GM21515 (cell line): Measurements from ENCODE around the gene NDUFAF7.
A peak's percentile ranks its signal among the peaks of the same experiment; 100 is the strongest.
"Not testable (repeated sequence)": the region's sequence is repeated elsewhere in the genome, so short reads cannot be mapped to it uniquely, and the experiment has no call there.

Experiments
- ATAC-seq: cut with Tn5 transposase; IDR thresholded peaks from one replicate; pipeline ENCODE4 v1.9.1; 2021; ENCODE audit not compliant: unreplicated experiment

The NDUFAF7 gene

DNA sequence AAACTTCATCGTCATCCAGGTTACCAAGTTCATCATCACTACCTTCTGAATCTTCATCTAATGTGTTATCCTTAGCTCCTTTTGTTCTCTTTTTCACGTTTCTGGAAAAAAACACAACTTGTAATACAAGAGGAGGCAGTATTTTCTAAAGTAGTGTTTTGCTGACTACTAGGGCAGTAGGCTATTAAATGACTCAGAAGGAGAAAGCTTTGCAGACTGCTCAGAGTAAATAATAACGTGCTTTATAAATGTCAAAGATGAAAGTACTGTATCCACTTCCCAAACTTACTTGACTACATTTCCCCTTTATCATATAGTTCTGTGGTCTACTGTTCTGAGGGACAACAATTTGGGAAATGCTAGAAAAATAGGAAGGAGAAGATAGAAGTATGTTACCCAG, 19.5 kb upstream of the NDUFAF7 start:
- no peak for ATAC-seq

DNA sequence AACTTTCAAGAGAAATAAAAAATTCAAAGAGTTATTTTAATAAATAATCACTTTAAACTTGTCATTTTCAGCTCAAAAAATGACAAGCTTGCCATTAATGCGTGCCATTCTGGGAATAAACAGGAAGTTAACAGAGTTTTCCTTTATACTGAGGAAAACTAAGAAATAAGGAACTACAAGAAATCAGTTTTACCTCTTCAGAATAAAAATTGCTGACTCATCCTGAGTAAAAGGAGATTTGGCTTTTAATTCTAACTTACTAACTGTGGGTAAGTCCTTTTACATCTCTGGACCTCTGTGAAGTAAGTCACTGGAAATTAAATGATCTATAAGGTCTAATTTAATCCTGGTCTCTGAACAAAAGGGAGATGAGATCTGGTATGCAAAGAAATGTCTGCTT, 16.2 kb upstream of the NDUFAF7 start:
- no peak for ATAC-seq

GRCh38 chr2:37219046-37219445, 12.4 kb upstream of the NDUFAF7 start:
- ATAC-seq = no peak

DNA sequence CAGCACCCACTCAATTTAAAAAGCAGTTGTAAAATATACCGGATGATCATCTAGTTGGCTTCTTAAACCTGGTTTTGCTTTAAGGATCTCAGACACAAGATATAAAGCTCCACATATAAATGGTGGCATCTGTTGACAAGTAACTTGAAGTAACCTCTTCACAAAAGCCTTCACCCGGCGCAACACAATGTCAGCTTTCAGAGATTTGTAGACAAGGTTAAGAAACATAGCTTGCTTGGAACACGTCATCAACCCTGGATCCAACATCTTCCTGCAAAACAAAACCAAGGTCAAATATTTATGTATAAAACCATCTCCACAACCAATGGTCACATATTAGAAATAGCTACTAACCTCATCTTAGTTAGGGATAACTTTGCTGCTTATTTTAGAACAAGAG, 8.3 kb upstream of the NDUFAF7 start:
- no peak for ATAC-seq

DNA sequence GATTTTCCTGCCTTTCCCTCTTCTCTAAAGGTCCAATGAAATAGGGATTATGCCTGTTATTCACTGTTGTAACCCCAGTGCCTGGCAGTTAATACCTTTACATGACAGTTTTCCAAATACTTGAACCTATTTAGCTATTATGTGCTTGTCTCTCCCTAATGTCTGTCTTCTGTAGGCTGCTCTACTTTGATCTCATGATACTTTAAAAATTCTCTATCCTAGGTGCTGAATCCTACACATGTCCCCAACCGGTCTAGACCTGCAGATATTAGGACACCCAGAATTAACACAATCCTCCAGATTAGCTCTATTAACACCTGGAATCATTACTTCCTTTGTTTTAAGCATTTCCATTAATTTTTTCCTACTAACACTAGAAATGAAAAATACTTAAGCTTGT, 7.4 kb upstream of the NDUFAF7 start:
- no peak for ATAC-seq

GRCh38 chr2:37225129-37225528, 6.3 kb upstream of the NDUFAF7 start:
- not testable (repeated sequence) for ATAC-seq

DNA sequence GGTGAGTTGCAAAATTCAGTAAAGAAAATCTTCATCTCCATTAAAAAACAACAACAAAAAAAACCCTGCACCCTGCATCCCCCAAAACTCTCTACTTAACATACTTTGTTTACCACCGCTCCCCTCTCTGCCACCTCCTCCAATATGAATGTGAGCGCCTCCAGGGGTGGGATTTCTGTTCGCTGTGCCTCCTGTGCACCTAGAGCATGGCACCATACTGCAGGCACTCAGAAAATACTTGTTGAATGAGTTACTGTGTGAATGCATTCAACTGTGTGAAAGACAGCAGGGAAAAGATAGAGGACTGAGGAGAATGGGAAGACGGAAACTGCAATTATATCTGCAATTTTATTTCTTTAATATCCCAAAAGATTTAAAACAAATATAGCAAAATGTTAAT, 4.6 kb upstream of the NDUFAF7 start:
- no peak for ATAC-seq

GRCh38 chr2:37228788-37229187, 2.7 kb upstream of the NDUFAF7 start:
- no peak for ATAC-seq

DNA sequence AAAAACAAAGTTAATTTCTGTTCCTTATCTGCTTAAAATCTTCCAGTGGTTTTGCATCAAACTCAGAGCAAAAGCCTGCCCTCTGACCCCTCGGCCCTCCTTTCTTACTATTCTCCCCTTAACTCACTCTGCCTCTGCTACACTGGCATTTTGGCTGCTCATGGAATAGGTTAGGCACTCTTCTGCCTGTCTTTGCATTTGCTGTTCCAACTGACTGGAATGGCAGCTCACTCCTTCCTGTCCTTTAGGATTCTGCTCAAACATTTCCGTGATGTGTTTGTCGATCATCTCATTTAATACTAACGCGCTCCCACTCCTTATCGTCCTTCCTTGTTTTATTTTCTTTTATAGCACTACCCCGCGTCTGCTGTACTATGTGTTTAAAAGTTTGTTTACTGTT, 877 bp upstream of the NDUFAF7 start:
- ATAC-seq = no peak

GRCh38 chr2:37232131-37232933, 874 bp downstream of the NDUFAF7 start:
- no peak for ATAC-seq

DNA sequence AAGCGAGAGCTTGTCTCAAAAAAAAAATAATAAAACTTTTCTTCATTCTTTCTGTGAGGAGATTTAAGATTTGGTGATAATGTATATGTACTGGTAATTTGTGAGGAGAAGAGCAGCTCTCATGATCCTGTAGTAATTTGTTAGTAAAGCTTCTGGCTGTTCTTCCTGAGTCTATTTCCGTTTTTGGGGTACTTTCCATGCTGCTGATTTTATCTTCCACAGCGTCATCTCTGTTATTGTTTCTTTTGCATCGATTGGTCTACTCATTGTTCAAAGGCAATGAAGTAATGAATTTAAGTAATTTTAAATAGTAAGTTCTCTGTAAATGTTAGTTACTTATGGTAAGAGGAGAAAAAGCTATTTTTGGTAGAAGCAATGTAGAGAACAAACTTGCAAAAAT, 12.0 kb downstream of the NDUFAF7 start:
- no peak for ATAC-seq

DNA sequence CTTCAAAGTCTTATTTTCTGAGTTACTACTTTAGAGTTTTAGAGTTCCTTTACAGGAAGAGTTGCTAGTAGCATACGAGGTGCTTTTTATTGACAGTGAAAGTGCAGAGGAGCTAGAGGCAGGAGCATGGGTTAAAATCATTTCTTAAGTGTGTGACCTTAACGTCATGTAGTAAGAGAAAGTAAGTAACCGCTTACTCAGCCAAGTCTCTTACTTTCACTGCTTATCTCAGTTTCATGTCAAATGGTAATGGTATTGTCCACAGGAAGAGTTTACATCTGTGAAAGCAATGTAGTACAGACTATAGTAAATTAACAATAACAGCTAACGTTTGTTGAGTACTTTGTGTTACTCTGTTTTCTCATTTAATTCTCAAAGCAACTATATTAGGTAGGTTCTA, 12.6 kb downstream of the NDUFAF7 start:
- peak; percentile 94 for ATAC-seq

- ATAC-seq = no peak
Measured at GRCh38 chr2:37244755-37245154, 13.3 kb downstream of the NDUFAF7 start.

DNA sequence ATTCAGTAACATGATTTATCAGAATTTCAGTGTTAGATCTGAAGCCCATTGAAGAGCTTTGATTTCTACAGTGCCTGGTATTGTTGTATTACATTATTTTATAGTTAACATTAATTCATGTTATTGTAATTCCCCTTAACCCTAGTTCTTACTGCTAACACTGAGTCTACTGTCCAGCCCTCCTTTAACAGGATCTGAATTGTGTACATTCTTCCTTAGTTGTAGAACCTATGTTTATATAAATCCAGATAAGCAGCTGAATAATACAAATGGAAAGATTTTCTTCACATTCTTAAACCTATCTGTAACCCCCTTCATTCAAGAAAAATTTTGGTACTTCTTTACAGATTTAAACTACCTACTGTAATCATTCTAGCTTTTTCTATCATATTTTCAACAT, 14.7 kb downstream of the NDUFAF7 start:
- ATAC-seq = no peak

DNA sequence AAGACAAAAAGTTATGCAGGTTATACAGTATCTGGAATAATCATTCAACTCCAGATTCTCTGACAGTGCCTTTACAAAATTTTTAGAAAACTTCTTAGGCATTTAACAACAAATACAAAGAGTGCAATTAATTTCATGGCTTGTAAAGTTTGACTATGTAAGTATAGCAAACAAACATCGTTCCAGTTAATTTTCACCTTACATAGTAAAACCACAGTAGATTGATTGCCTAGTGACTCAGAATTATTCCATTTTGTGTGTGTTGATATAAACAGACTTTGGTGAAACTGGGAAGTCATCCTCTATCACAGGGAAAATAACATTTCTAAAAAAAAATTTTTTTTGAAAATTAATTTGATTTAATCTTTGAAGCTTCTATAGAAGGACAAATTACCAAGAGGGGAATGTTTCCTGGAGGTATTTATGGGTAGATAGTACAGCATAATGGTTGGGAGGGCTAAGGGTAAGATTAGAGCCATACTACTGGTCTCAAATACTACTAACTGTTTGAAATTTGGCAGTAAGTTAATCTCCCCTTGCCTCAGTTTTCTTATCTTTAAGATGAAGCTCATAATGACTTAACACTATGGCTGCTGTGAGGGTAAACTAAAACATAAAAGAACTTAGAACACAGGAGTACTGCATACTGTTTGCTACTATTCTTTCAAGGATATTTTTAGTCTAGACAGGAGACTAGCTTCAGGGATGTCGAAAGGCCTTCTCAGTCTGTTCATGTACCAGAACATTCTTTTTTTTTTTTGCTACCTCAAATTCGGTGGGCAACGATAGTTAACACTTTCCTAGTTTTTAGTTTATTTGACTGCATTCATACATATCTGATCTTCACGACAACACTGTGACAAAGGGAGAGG, 19.6 kb downstream of the NDUFAF7 start:
- no peak for ATAC-seq

DNA sequence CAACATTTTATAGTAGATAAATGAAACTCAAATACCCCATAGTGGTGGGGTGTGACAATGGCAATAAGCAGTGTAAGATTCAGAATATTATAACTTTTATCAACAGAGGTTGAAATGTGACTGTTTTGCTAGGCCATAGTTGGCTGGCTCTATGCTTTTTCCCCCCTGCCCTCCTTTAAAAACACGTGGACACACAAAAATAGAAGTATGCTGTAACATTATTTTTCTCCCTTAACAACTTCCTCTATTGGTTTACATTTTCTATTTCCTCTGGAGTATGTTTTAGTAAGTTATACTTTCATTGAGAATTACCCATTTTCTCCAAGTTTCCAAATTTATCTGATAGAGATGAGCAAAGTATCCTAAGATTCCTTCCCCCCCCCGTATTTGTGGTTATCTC, 31.1 kb downstream of the NDUFAF7 start:
- ATAC-seq = no peak

DNA sequence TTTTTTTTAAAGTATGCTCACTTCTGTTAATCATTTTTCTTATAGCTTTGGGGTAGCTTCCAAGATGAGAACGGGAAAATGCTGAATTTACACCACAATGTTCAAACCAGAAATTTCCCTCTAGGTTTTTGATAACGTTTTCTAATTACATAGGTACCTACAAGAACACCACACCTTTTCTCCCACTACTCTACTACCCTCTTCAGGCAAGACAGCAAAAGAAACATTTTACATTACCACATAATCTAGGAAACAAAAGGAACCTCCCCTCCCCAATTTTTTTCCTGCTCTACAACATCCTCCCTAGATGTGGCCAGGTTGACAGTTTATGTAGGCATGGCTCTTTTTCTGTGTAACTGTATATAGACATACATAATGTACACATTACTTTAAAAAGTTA, 32.4 kb downstream of the NDUFAF7 start:
- no peak for ATAC-seq

DNA sequence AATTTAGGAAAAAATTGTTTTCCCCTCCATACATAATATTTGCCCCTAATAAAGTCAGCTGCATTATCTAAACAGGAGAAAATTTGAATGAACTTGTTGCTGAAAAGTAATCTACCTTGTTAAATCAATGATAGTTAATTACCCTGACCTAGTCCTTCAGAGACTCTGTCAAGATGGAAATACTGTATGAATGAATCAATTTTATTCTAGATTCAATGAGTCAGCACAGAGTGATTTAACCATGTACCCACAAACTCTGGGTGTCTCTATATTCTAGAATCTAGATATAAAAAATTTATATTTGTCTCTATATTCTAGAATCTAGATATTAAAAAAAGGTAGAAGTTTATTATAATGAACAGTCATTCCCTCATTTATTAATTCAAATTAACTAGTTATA, 36.2 kb downstream of the NDUFAF7 start:
- no peak for ATAC-seq

DNA sequence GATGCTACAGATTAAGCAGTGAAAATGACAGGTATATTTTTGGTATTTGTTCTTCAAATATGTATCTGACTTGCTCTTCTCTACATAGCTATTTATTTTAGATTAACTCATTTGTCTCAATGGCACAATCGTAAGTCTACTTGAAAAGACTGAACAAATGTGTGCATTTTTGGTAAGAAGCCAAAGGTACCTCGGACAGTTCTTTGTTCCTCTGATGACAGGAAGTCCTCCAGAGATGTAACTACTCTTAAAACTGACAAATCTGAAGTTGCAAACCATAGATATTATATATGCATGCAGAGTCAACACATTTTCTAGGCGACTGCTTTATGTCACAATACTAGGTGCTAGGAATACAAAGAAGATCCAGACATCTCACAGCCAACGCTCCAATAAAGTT, 36.7 kb downstream of the NDUFAF7 start:
- ATAC-seq = no peak

GRCh38 chr2:37271376-37272067, 40.1 kb downstream of the NDUFAF7 start:
- ATAC-seq = no peak

GRCh38 chr2:37274359-37274965, 43.0 kb downstream of the NDUFAF7 start:
- no peak for ATAC-seq
